Effector CD8-positive, alpha-beta T cell (primary cell): ENCODE measurements around the gene PCNX1.
"Not testable (repeated sequence)": the region's sequence is repeated elsewhere in the genome, so short reads cannot be mapped to it uniquely, and the experiment has no call there.

Source experiments
- DNase-seq: peaks from one replicate; lab custom pipeline; 2025; lab: John Stamatoyannopoulos, UW

The PCNX1 gene

DNA sequence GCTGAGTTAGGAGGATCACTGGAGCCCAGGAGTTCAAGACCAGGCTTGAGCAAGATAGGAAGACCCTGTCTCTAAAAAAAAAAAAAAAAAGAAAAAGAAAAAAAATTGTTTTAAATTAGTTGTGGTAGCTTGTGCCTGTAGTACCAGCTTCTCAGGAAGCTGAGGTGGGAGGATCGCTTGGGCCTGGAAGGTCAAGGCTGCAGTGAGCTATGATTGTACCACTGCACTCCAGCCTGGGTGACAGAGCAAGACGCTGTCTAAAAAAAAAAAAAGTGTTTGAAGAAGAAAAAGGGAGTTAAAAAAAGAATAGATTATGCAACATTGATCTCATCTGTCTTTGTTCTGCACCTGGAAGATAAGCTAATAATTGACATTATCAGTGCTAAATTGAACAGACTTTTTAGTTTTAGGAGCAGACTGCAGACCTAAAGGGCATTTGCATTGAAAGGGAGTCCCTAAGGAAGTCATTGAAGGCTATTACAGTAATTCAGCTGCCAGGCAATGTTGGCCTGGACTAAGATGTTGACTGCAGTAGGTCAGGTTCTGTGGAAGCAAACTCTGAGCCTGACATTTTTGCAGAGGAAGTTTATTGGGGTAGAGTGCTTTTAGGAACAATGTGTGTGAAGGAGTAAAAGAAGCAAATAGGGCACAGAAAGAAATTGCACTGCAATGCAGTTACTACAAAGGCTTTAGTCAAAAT is 215.8 kb downstream of the PCNX1 start:
- DNase-seq: no peak

GRCh38 chr14:71123579-71124135 is 216.4 kb downstream of the PCNX1 start:
- no peak for DNase-seq

GRCh38 chr14:71129716-71130490 is 222.6 kb downstream of the PCNX1 start:
- DNase-seq: not testable (repeated sequence)

DNA sequence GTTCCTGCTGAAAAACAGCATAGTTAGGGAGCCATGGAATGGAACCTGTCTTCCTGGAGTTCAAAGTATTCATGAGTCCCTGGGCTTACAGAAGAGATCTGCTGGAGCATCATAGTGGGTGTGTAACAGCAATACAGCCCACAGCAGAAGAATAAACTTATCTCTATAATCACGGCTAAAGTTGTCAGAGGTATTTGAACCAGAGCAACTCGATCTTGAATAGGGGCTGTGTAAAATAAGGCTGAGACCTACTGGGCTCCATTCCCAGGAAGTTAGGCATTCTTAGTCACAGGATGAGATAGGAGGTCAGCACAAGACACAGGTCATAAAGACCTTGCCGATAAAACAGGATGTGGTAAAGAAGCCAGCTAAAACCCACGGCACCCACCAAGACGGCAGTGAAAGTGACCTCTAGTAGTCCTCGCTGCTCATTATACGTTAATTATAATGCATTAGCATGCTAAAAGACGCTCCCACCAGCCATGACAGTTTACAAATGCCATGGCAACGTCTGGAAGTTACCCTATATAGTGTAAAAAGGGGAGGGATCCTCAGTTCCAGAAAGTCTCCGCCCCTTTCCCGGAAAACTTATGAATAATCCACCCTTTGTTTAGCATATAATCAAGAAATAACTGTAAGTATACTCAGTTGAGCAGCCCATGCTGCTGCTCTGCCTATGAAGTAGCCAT is 223.4 kb downstream of the PCNX1 start:
- DNase-seq: no peak

GRCh38 chr14:71133296-71133695 is 226.0 kb downstream of the PCNX1 start:
- no peak for DNase-seq

DNA sequence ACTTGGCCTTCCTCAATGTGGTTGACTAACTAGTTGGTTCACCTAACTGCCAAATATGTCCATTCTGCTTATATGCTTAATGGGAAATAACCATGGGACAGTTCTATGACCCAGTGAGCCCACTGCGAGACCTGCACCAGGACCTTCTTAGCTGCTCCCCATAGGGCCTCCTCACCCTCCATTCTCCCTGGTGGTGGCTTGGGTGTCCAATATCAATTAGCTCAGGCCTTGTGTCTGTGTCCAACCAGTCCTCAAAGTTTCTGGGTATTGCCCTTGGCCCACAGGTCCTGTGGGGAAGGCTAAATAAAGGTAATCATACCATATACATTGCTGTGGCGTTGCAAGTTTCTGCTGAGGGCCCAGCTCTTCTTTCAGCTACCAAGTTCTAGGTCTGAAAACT is 228.2 kb downstream of the PCNX1 start:
- no peak for DNase-seq

GRCh38 chr14:71135911-71136310 is 228.7 kb downstream of the PCNX1 start:
- DNase-seq: no peak

DNA sequence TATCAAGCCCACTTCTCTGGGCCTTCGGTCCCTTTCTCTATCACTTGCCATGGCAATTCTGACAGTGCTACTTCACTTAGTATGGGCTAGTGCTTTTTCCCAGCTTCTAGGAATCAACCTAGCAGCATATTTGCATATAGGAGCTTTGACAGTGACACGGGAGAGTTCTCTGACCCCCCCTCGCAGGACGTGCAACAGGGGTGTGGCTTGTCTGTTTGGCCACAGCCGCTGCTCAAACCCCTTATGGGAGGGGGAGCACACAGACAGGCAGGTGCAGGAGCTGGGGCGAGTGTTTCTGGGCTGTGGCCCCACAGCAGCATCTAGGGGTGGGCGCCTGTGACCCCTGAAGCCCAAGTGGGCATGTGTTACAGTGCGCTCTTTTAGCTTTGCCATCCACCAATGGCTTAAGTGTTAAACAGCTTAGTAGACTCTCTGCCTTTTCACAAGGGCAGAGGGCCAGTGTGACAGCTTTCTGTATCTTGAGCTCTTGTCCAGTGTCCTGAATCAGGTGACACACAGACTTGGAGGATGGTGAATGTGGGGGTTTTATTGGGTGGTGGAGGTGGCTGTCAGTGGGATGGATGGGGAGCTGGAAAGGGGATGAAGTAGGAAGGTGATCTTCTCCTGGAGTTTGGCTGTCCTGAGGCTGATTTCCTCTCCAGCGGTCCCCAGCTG is 229.3 kb downstream of the PCNX1 start:
- DNase-seq: no peak

DNA sequence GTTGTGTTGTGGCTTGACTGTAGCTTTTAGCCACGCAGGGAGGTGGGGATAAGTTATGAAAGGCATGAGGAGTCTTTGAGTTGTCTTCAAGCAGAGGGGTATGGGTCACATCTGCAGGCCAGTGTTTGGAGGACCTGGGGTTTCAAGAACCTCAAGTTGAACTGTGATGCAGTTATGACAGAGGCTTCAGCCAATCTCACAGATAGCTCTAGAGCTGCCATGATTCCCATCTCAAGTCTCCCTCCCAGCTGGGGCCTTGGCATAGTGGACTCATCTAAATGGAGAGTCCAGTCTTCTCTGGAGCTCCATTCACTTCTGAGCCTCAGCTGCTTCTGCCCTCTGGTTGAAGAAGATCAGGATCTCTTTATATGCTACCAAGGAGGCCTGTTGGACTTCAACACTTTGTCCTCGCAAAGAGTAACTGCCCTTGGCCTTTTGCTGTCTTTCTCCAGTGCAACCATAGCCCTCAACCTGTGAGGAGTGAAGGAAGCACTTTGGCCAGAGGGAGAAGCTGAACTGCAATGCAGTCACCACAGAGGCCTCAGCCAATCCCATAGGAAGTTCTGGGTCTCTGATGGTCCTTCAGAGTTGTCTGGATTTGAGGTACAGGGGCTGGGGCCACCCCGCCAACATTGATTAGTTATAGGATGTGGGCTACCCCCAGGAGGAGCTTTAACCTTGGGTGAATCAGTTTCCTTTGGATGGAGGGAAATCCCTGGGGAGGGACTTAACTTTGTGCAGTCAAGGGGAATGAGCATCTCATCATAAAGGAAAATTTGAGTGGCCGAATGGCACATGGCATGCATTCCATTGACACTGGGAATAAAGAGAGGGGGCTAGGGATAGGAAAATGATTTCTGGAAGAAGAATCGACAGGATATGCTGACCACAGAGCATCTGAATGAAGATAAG is 230.5 kb downstream of the PCNX1 start:
- DNase-seq: no peak

DNA sequence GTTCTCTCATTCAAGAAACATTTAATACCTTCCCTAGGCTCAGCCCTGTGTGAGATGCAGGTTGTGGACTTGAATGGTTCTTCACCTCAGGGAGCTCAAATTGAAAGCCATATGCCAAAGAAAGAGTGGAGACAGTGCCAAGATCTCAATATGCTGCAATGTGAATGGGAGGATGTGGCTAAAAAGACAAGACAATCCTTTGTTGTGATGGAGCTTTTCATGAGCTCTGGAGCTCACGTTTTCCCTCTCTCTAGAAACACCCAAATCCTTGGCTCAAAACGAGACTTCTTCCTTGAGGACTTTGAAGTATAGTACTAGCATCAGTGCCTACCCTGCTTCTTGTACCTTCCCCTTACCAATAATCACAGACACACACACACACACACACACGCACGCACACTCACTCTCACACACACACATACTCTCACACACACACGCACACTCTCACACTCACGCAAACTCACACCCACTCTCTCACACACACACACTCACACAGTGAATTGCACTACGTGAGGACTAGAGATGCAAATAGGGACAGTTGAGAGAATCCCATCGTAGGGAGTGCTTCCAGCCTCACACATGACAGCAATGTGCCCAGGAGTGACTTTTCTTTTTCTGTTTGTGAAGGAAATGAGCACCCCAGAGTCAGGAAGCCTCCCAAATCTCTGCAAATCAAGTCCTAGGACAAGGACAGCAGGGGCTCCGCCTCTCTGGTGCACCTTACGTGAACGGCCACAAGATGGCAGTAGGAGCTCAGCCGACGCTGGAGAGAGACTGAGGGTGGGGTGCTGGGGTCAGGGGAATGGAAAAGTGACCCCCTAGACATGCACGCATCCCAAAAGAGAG is 231.4 kb downstream of the PCNX1 start:
- peak; percentile 48 for DNase-seq

GRCh38 chr14:71139294-71139946 is 232.2 kb downstream of the PCNX1 start:
- DNase-seq: no peak

DNA sequence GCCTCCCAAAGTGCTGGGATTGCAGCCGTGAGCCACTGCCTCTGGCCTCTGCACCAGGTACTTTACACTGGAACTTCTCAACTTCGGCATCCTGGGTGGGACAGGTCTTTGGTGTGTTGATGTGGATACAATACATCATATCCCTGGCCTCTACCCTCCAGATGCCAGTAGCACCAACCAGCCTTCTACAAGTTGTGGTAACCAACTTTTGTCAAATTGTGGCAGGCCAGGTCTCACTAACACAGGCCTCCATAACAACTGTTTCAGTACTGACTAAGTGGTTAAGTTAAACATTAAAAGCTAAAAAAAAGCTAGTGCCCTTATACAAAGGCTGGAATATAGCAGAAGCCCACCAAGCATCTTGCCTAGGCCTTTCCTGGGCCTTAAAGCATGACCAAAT is 232.9 kb downstream of the PCNX1 start:
- no peak for DNase-seq

GRCh38 chr14:71141701-71142374 is 234.6 kb downstream of the PCNX1 start:
- no peak for DNase-seq

DNA sequence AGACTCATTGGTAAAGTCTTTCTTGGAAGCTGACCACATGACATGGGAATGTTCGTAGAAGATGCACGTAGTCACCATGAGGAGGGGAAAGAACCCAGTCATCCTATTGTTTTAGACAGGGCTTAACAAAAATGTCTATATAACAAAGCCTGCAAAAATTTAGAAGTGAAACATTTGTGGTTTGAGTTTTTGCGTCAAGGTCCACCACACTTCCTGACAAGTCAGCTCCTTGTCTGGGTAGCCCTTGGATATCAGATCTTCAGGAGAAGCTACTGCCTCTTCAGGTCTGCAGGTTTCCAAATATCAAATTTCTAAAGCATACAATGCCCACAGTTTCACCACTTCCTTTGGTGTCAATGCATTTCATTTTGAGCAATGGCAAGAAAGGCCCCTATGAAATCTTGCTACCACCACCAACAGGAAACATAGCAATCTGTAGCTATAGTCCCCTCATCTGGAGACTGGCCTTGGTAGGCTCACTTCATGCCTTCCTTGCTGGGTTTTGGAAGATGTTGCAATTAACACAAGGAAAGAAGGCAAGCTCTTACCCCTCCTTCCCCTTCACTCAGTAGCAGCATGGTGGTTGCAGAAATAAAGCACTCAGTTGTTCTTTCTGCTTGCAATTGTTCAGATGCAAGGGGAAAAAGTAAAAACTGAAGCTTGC is 235.2 kb downstream of the PCNX1 start:
- DNase-seq: no peak

GRCh38 chr14:71143381-71144290 is 236.4 kb downstream of the PCNX1 start:
- DNase-seq: no peak

GRCh38 chr14:71147335-71147734 is 240.1 kb downstream of the PCNX1 start:
- DNase-seq: not testable (repeated sequence)

GRCh38 chr14:71148627-71149026 is 241.4 kb downstream of the PCNX1 start:
- no peak for DNase-seq
